BE2C (cell line): Measurements from ENCODE around the gene XPO1.
"Not testable (repeated sequence)": the region's sequence is repeated elsewhere in the genome, so short reads cannot be mapped to it uniquely, and the experiment has no call there.

Experiments
- DNase-seq: peaks from one replicate; pipeline ENCODE4 v3.0.0-alpha.2; 2020
- H3K27me3 ChIP-seq: fragments of 250-450 bp; sonication (Bioruptor Pico); 2 replicates; pipeline ENCODE4 v1.5.1; 2020; ENCODE audit warnings: mild to moderate bottlenecking
- H3K36me3 ChIP-seq: fragments of 250-450 bp; sonication (Bioruptor Pico); 2 replicates; pipeline ENCODE4 v1.5.1; 2020; ENCODE audit warnings: mild to moderate bottlenecking
- H3K4me1 ChIP-seq: fragments of 250-450 bp; sonication (Bioruptor Pico); 2 replicates; pipeline ENCODE4 v1.5.1; 2020
- H3K4me3 ChIP-seq: 2 replicates; pipeline ENCODE4 v1.5.1; 2011; ENCODE audit warnings: low read depth, low read length
- H3K9me3 ChIP-seq: fragments of 250-450 bp; sonication (Bioruptor Pico); 2 replicates; pipeline ENCODE4 v1.5.1; 2020
- CTCF ChIP-seq: IDR thresholded peaks from 2 replicates; pipeline ENCODE4 v1.5.1; 2012; ENCODE audit warnings: mild to moderate bottlenecking, low read depth, low read length

XPO1 gene

GRCh38 chr2:61550375-61551209 lies 12.4 kb upstream of the XPO1 start:
- no peak overlapping the region for H3K4me3 ChIP-seq
- TF ChIP-seq CTCF, result no peak

GRCh38 chr2:61549546-61549945 lies 11.4 kb upstream of the XPO1 start:
- Histone ChIP-seq H3K36me3 (no peaks in the 10 kb centered on the region), H3K9me3 (no peaks in the 10 kb centered on the region), H3K27me3 (no peaks in the 10 kb centered on the region), H3K4me1 (no peaks in the 10 kb centered on the region), H3K4me3 (no peak overlapping the region)
- DNase-seq, result no peak
- no peak for TF ChIP-seq CTCF

More at GRCh38 chr2:61550375-61551209, 12.4 kb upstream of the XPO1 start:
- H3K4me1 ChIP-seq, result no peaks in the 10 kb centered on the region
- DNase-seq, result no peak
- H3K27me3 ChIP-seq, result no peaks in the 10 kb centered on the region
- H3K36me3 ChIP-seq, result no peaks in the 10 kb centered on the region
- H3K9me3 ChIP-seq, result no peaks in the 10 kb centered on the region

- no peaks in the 10 kb centered on the region for H3K27me3 ChIP-seq
- no peaks in the 10 kb centered on the region for H3K4me1 ChIP-seq
- DNase-seq, result no peak
- no peaks in the 10 kb centered on the region for H3K9me3 ChIP-seq
- no peaks in the 10 kb centered on the region for H3K36me3 ChIP-seq
- TF ChIP-seq CTCF, result peak; percentile 18; the same call in 1 of the 2 replicates
- H3K4me3 ChIP-seq, result no peak overlapping the region
Observed at GRCh38 chr2:61543062-61543461, 4.9 kb upstream of the XPO1 start.

- H3K36me3 ChIP-seq, DNase-seq, H3K4me1 ChIP-seq, H3K9me3 ChIP-seq, H3K4me3 ChIP-seq, H3K27me3 ChIP-seq: not testable (repeated sequence)
Observed at GRCh38 chr2:61540167-61540566, 2.0 kb upstream of the XPO1 start.

GRCh38 chr2:61538920-61539520 lies 864 bp upstream of the XPO1 start:
- peak; percentile 12 for DNase-seq
- no peak for TF ChIP-seq CTCF
- H3K4me1 ChIP-seq, result no peaks in the 10 kb centered on the region
- no peaks in the 10 kb centered on the region for H3K9me3 ChIP-seq
- no peaks in the 10 kb centered on the region for H3K27me3 ChIP-seq
- peak overlapping the region; percentile 90 for H3K4me3 ChIP-seq
- no peaks in the 10 kb centered on the region for H3K36me3 ChIP-seq

GRCh38 chr2:61537950-61538199 lies 281 bp downstream of the XPO1 start:
- no peaks in the 10 kb centered on the region for H3K9me3 ChIP-seq
- peak overlapping the region; percentile 90 for H3K4me3 ChIP-seq
- no peaks in the 10 kb centered on the region for H3K27me3 ChIP-seq
- DNase-seq, result no peak
- no peaks in the 10 kb centered on the region for H3K36me3 ChIP-seq
- TF ChIP-seq CTCF, result no peak
- no peaks in the 10 kb centered on the region for H3K4me1 ChIP-seq
